Thyroid gland (tissue), 4 donors: Measurements from ENCODE around the gene PHF13.

Source experiments
- POLR2A ChIP-seq, 2 donors: fragments of 450-650 bp; IDR thresholded peaks; one replicate each; pipeline ENCODE4 v1.6.1; 2017; ENCODE audit warnings: antibody characterized with exemption in 2 of 2, mild to moderate bottlenecking in 2 of 2, moderate library complexity in 1 of 2
- TF ChIP-seq, protein P1 (sequence below), 6 experiments: fragments of 200-600 bp in 3 of 6; fragments of 450-650 bp in 3 of 6; sonication (generic) in 3 of 6; IDR thresholded peaks; one replicate each; pipeline ENCODE4 v1.5.1; 2016 to 2019; ENCODE audit warnings: antibody characterized with exemption in 6 of 6, mild to moderate bottlenecking in 2 of 6, inconsistent platforms in 1 of 6, moderate library complexity in 1 of 6

- TF ChIP-seq, protein P1, sequence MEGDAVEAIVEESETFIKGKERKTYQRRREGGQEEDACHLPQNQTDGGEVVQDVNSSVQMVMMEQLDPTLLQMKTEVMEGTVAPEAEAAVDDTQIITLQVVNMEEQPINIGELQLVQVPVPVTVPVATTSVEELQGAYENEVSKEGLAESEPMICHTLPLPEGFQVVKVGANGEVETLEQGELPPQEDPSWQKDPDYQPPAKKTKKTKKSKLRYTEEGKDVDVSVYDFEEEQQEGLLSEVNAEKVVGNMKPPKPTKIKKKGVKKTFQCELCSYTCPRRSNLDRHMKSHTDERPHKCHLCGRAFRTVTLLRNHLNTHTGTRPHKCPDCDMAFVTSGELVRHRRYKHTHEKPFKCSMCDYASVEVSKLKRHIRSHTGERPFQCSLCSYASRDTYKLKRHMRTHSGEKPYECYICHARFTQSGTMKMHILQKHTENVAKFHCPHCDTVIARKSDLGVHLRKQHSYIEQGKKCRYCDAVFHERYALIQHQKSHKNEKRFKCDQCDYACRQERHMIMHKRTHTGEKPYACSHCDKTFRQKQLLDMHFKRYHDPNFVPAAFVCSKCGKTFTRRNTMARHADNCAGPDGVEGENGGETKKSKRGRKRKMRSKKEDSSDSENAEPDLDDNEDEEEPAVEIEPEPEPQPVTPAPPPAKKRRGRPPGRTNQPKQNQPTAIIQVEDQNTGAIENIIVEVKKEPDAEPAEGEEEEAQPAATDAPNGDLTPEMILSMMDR (IDR thresholded peaks at IDR 0.05) = no peak
- no peak for TF ChIP-seq POLR2A (IDR thresholded peaks at IDR 0.05)
Measured at GRCh38 chr1:6597777-6598131, 15.8 kb upstream of the PHF13 start.
